Loucy (cell line): ENCODE measurements around the gene PCDHGB4.
"Not testable (repeated sequence)": the region's sequence is repeated elsewhere in the genome, so short reads cannot be mapped to it uniquely, and the experiment has no call there.

Source experiments
- EZH2phosphoT487 ChIP-seq: fragments of 200-600 bp; IDR thresholded peaks from 2 replicates; pipeline ENCODE4 v1.6.1; 2018; ENCODE audit warnings: antibody characterized with exemption, mild to moderate bottlenecking, moderate library complexity, borderline replicate concordance
- TF ChIP-seq, protein P1 (sequence below): fragments of 200-600 bp; sonication (generic); conservative IDR thresholded peaks from 2 replicates; pipeline ENCODE4 v1.5.1; 2014; ENCODE audit warnings: mild to moderate bottlenecking, antibody characterized with exemption, low read length

DNA sequence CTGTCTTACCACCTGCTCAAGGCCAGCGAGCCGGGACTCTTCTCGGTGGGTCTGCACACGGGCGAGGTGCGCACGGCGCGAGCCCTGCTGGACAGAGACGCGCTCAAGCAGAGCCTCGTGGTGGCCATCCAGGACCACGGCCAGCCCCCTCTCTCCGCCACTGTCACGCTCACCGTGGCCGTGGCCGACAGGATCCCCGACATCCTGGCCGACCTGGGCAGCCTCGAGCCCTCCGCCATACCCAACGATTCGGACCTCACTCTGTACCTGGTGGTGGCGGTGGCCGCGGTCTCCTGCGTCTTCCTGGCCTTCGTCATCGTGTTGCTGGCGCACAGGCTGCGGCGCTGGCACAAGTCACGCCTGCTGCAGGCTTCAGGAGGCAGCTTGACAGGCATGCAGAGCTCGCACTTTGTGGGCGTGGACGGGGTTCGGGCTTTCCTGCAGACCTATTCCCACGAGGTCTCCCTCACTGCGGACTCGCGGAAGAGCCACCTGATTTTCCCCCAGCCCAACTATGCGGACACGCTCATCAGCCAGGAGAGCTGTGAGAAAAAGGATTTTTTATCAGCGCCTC lies 46.6 kb upstream of the PCDHGB4 start:
- TF ChIP-seq, protein P1, sequence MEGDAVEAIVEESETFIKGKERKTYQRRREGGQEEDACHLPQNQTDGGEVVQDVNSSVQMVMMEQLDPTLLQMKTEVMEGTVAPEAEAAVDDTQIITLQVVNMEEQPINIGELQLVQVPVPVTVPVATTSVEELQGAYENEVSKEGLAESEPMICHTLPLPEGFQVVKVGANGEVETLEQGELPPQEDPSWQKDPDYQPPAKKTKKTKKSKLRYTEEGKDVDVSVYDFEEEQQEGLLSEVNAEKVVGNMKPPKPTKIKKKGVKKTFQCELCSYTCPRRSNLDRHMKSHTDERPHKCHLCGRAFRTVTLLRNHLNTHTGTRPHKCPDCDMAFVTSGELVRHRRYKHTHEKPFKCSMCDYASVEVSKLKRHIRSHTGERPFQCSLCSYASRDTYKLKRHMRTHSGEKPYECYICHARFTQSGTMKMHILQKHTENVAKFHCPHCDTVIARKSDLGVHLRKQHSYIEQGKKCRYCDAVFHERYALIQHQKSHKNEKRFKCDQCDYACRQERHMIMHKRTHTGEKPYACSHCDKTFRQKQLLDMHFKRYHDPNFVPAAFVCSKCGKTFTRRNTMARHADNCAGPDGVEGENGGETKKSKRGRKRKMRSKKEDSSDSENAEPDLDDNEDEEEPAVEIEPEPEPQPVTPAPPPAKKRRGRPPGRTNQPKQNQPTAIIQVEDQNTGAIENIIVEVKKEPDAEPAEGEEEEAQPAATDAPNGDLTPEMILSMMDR = not testable (repeated sequence)
- TF ChIP-seq EZH2phosphoT487 = not testable (repeated sequence)
